ENCODE data around the gene KCNH2.

DNA sequence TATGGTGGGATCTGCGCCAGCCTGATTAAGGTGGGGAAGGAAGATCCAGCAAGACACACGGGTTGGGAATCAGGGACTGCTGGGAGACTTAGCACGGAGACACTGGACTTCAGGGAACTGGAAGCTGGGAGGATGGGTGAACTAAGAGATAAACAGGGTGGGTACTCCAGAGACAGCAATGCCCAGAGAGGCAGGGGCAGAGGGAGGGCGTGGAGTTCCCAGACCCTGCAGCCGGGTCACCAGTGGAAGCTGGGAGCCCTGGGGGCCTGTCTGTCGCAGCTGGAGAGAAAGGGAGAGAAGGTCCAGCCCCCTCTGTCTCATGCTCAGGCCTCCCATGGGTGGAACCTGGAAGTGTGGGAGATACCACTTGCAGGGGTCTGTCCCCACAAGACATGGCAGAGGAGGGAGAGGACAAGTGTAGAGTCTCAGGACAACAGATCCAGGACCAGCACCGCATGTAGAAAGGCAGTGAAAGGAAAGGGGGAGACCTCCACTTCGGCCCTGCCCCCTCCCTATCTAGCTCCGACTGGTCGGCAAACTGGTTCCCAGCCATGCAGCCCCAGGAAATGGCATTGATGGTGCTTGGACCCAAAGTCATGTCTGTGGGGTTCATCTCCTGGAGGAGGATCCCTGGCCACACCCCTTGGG lies 81.4 kb downstream of the KCNH2 start:
- TF ChIP-seq, protein P1, sequence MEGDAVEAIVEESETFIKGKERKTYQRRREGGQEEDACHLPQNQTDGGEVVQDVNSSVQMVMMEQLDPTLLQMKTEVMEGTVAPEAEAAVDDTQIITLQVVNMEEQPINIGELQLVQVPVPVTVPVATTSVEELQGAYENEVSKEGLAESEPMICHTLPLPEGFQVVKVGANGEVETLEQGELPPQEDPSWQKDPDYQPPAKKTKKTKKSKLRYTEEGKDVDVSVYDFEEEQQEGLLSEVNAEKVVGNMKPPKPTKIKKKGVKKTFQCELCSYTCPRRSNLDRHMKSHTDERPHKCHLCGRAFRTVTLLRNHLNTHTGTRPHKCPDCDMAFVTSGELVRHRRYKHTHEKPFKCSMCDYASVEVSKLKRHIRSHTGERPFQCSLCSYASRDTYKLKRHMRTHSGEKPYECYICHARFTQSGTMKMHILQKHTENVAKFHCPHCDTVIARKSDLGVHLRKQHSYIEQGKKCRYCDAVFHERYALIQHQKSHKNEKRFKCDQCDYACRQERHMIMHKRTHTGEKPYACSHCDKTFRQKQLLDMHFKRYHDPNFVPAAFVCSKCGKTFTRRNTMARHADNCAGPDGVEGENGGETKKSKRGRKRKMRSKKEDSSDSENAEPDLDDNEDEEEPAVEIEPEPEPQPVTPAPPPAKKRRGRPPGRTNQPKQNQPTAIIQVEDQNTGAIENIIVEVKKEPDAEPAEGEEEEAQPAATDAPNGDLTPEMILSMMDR (conservative IDR thresholded peaks at IDR 0.05; ENCODE audit: low read depth, low read length): no peak
- TF ChIP-seq EZH2 (IDR thresholded peaks at IDR 0.05; ENCODE audit: borderline replicate concordance, low read depth, low read length, poor library complexity, severe bottlenecking): no peak
